HepG2 (cell line): ENCODE results near the gene EDAR.

Experiments used
- ARHGAP35 ChIP-seq: sonication (generic); formaldehyde crosslinking; IDR thresholded peaks from 2 replicates; pipeline ENCODE4 v1.9.0; 2022; ENCODE audit warnings: mild to moderate bottlenecking, inconsistent platforms, moderate library complexity, missing genetic modification reagents, borderline replicate concordance
- JUNB ChIP-seq: sonication (generic); formaldehyde crosslinking; IDR thresholded peaks from 2 replicates; pipeline ENCODE4 v1.8.0; 2022; ENCODE audit warnings: missing genetic modification reagents, mild to moderate bottlenecking, borderline replicate concordance
- SMC3 ChIP-seq: IDR thresholded peaks from 2 replicates; pipeline ENCODE4 v1.6.1; 2011; ENCODE audit warnings: low read length, improper control_type of control experiment
- ZNF431 ChIP-seq: sonication (generic); formaldehyde crosslinking; IDR thresholded peaks from 2 replicates; pipeline ENCODE4 v1.9.0; 2022; ENCODE audit warnings: missing genetic modification reagents, low read depth, mild to moderate bottlenecking, borderline replicate concordance

- TF ChIP-seq JUNB (no peak), SMC3 (no peak), ZNF431 (no peak), ARHGAP35 (CRISPR knock-in tag) (no peak)
Measured at GRCh38 chr2:108993095-108993937, 4.3 kb upstream of the EDAR start.
